ENCODE measurements around the gene DTX3. TPM values are rescaled to one million over a fixed set of nuclear protein-coding genes. Genes with fewer than 3 reads are reported as not detected.
A peak's percentile ranks its signal among the peaks of the same experiment; 100 is the strongest.

The DTX3 gene
- total RNA-seq, 1 experiment from 2014 or later, result 23.1 TPM

DNA sequence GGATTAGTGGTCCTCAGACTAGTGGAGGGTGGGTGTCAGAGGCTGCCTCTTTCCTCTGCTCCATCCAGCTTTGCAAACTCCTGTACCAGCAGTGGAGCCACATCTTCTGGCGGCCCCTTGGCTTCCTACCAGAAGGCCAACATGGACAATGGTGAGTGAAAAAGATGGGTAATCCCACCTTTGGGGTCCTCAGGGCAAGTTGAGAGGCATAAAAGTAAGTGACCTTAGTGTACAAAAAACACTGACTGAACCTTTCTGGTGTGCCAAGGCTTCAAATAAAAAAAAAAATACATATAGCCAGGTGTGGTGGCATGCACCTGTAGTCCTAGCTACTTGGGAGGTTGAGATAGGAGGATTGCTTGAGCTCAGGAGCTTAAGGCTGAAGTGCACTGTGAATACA, 22.8 kb upstream of the DTX3 start:
- H3K4me3 Mint-ChIP-seq (ENCODE audit: low read depth, unreplicated experiment), result no peak overlapping the region
- no TSS peak for BruUV-seq (replicated peaks)
- CTCF ChIA-PET, result interaction anchor here (0.9 to 1.2 kb wide), 3 partner anchors 36 to 144 kb away, joined by 3 read pairs; no protein-coding TSS in a partner anchor
- intact Hi-C loops (cut with micrococcal nuclease; ENCODE audit: unreplicated experiment), result loop anchor here (2.0 to 5.0 kb wide), 3 partner anchors 110 to 323 kb away; partner anchors contain the start of gene OS9
- no peaks in the 10 kb centered on the region for H3K36me3 Mint-ChIP-seq (ENCODE audit: insufficient read depth, unreplicated experiment)
- DNase-seq, result no peak
- no peak overlapping the region for H3K27ac Mint-ChIP-seq (ENCODE audit: unreplicated experiment)
- peaks cover 15% of the 10 kb centered on the region for H3K4me1 Mint-ChIP-seq (ENCODE audit: low read depth, unreplicated experiment)
- TF ChIP-seq, protein P1, sequence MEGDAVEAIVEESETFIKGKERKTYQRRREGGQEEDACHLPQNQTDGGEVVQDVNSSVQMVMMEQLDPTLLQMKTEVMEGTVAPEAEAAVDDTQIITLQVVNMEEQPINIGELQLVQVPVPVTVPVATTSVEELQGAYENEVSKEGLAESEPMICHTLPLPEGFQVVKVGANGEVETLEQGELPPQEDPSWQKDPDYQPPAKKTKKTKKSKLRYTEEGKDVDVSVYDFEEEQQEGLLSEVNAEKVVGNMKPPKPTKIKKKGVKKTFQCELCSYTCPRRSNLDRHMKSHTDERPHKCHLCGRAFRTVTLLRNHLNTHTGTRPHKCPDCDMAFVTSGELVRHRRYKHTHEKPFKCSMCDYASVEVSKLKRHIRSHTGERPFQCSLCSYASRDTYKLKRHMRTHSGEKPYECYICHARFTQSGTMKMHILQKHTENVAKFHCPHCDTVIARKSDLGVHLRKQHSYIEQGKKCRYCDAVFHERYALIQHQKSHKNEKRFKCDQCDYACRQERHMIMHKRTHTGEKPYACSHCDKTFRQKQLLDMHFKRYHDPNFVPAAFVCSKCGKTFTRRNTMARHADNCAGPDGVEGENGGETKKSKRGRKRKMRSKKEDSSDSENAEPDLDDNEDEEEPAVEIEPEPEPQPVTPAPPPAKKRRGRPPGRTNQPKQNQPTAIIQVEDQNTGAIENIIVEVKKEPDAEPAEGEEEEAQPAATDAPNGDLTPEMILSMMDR (IDR thresholded peaks at IDR 0.05; ENCODE audit: unreplicated experiment), result no peak
- peaks cover 27% of the 10 kb centered on the region for H3K27me3 Mint-ChIP-seq (ENCODE audit: unreplicated experiment)
- H3K9me3 Mint-ChIP-seq (ENCODE audit: low read depth, unreplicated experiment), result no peaks in the 10 kb centered on the region

DNA sequence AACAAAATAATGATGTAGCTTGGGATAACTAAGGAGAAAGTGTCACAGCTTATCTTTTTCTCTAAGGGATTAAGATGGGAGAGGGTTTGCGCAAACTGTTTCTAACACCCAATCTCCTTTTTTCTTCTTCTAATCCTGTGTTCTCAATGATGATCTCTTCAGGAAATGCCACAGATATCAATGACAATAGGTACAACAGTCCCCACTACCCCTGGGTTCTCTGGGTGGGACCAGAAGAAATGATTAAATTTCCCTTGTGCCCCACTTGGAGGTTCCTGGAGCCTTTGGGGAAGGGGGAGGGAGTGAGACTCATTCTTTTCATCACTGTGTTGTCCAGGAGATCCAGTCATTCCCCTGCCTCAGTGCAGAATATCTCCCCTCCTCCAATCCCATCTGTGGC, 22.2 kb upstream of the DTX3 start:
- H3K4me1 Mint-ChIP-seq (ENCODE audit: low read depth, unreplicated experiment), result peaks cover 15% of the 10 kb centered on the region
- no peak overlapping the region for H3K27ac Mint-ChIP-seq (ENCODE audit: unreplicated experiment)
- H3K4me3 Mint-ChIP-seq (ENCODE audit: low read depth, unreplicated experiment), result no peak overlapping the region
- no peaks in the 10 kb centered on the region for H3K9me3 Mint-ChIP-seq (ENCODE audit: low read depth, unreplicated experiment)
- H3K36me3 Mint-ChIP-seq (ENCODE audit: insufficient read depth, unreplicated experiment), result no peaks in the 10 kb centered on the region
- peaks cover 20% of the 10 kb centered on the region for H3K27me3 Mint-ChIP-seq (ENCODE audit: unreplicated experiment)
- no peak for DNase-seq
- TF ChIP-seq, protein P1 (IDR thresholded peaks at IDR 0.05; ENCODE audit: unreplicated experiment), result no peak
- BruUV-seq (replicated peaks), result no TSS peak
- intact Hi-C loops (cut with micrococcal nuclease; ENCODE audit: unreplicated experiment), result loop anchor here (2.0 to 5.0 kb wide), 3 partner anchors 110 to 322 kb away; partner anchors contain the start of gene OS9
- CTCF ChIA-PET, result interaction anchor here (0.9 to 1.9 kb wide), 5 partner anchors 36 to 153 kb away, joined by 3 to 17 read pairs (median 11); partner anchors contain the start of genes DCTN2 and GLI1

DNA sequence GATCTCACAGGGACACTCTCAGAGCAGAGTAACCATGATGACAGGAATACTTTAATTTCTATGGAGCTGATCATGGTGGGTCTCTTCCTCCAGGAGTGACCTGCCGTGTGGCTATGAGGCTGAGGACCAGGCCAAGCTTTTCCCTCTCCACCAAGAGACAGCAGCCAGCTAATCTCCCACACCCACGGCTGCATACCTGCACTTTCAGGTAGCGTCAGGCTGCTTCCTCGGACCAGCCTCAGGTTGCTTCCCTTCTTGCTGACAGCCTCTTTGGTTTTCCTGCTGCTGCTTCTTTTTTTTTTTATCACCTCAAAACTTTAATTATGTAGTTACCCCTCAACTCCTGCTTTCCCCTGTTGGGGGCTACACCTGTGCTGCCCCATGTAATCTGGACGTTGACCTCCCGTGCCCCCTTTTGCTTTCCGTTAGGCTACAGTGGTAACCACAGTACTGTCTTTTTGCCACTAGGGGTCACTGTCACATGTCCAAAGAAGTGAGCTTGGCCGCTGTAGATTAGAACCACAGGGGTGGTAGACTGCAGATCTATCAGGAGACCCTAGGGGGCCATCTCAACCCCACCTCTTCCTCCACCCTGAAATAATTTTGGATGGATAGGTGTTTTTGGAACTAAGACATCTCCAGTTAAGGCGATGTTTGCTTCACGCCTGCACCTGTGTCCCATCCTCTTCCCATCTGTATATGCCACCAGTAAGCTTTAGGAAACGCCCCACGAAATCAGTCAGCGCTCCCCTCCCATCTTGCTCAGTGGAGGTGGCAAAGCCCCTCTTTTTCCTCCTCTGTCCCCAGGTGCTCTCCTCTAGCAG, 21.4 kb upstream of the DTX3 start:
- peaks cover 13% of the 10 kb centered on the region for H3K27me3 Mint-ChIP-seq (ENCODE audit: unreplicated experiment)
- intact Hi-C loops (cut with micrococcal nuclease; ENCODE audit: unreplicated experiment), result loop anchor here (1.0 to 5.0 kb wide), 4 partner anchors 38 to 322 kb away; partner anchors contain the start of gene OS9

DNA sequence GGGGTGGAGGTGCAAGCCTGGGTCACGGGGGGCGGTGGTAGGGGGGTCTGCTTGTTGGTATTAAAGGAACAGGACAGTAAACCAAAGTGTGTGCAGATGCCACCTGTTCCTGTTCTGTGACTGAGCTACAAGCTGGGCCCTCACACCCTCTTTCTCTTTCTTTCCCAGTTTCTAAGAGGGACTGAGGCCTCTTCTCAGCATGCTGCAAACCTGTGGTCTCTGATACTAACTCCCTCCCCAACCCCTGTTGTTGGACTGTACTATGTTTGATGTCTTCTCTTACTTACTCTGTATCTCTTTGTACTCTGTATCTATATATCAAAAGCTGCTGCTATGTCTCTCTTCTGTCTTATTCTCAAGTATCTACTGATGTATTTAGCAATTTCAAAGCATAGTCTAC, 20.6 kb upstream of the DTX3 start:
- TF ChIP-seq, protein P1 (IDR thresholded peaks at IDR 0.05; ENCODE audit: unreplicated experiment), result no peak

More for the DNA sequence above, 21.4 kb upstream of the DTX3 start:
- TF ChIP-seq, protein P1 (IDR thresholded peaks at IDR 0.05; ENCODE audit: unreplicated experiment), result peak; percentile 91
- Mint-ChIP-seq H3K4me3 (ENCODE audit: low read depth, unreplicated experiment) (no peak overlapping the region), H3K9me3 (ENCODE audit: low read depth, unreplicated experiment) (no peaks in the 10 kb centered on the region), H3K27ac (ENCODE audit: unreplicated experiment) (peak overlapping the region; percentile 18), H3K36me3 (ENCODE audit: insufficient read depth, unreplicated experiment) (no peaks in the 10 kb centered on the region), H3K4me1 (ENCODE audit: low read depth, unreplicated experiment) (peaks cover 15% of the 10 kb centered on the region)
- CTCF ChIA-PET, result interaction anchor here (0.5 to 1.9 kb wide), 21 partner anchors 8 to 173 kb away, joined by 3 to 17 read pairs (median 4); partner anchors contain the start of genes ARHGEF25, B4GALNT1, DCTN2 and DTX3
- peak; percentile 80 for DNase-seq
- no TSS peak for BruUV-seq (replicated peaks)

More for the DNA sequence above, 20.6 kb upstream of the DTX3 start:
- H3K27me3 Mint-ChIP-seq (ENCODE audit: unreplicated experiment), result peaks cover 8% of the 10 kb centered on the region
- H3K9me3 Mint-ChIP-seq (ENCODE audit: low read depth, unreplicated experiment), result no peaks in the 10 kb centered on the region
- no peak for DNase-seq
- no peaks in the 10 kb centered on the region for H3K36me3 Mint-ChIP-seq (ENCODE audit: insufficient read depth, unreplicated experiment)
- CTCF ChIA-PET, result interaction anchor here (0.8 to 1.9 kb wide), 8 partner anchors 7 to 152 kb away, joined by 3 to 17 read pairs (median 5); partner anchors contain the start of gene GLI1
- BruUV-seq (replicated peaks), result no TSS peak
- H3K4me3 Mint-ChIP-seq (ENCODE audit: low read depth, unreplicated experiment), result no peak overlapping the region
- H3K4me1 Mint-ChIP-seq (ENCODE audit: low read depth, unreplicated experiment), result peaks cover 15% of the 10 kb centered on the region
- intact Hi-C loops (cut with micrococcal nuclease; ENCODE audit: unreplicated experiment), result loop anchor here (5.0 kb wide), 1 partner anchor 108 kb away; the partner anchor contains the start of gene OS9
- H3K27ac Mint-ChIP-seq (ENCODE audit: unreplicated experiment), result no peak overlapping the region

All from Calu3 (cell line).